Type B pancreatic cell (in vitro differentiated cells): ENCODE measurements around the gene IQSEC1. TPM values are rescaled to one million over a fixed set of nuclear protein-coding genes. Genes with fewer than 3 reads are reported as not detected.

Source experiments
- DNase-seq: peaks from one replicate; pipeline ENCODE4 v3.0.0; 2021; ENCODE audit warnings: mixed read lengths; ENCODE audit not compliant: unreplicated experiment; ENCODE audit errors: extremely low spot score
- H3K27ac Mint-ChIP-seq: 2 replicates; pipeline ENCODE4 v1.8.0; 2021; ENCODE audit warnings: mild to moderate bottlenecking, mixed read lengths
- H3K27me3 Mint-ChIP-seq: 2 replicates; pipeline ENCODE4 v1.8.0; 2021; ENCODE audit warnings: mixed read lengths
- H3K36me3 Mint-ChIP-seq: 2 replicates; pipeline ENCODE4 v1.8.0; 2021; ENCODE audit warnings: mixed read lengths
- H3K4me1 Mint-ChIP-seq: one replicate; pipeline ENCODE4 v1.8.0; 2021; ENCODE audit warnings: mixed read lengths; ENCODE audit not compliant: unreplicated experiment
- H3K4me3 Mint-ChIP-seq: 2 replicates; pipeline ENCODE4 v1.8.0; 2021; ENCODE audit warnings: mild to moderate bottlenecking, mixed read lengths
- H3K9me3 Mint-ChIP-seq: 2 replicates; pipeline ENCODE4 v1.8.0; 2021; ENCODE audit warnings: mixed read lengths
- total RNA-seq: library from RNA; stranded (reverse); gene quantifications from 2 replicates; pipeline ENCODE4 v1.2.1, GENCODE V29; 2021; ENCODE audit warnings: low replicate concordance
- TF ChIP-seq, protein P1 (sequence below): fragments of 200-600 bp; sonication (generic); conservative IDR thresholded peaks from 2 replicates; pipeline ENCODE4 v1.5.0; 2021; ENCODE audit warnings: antibody characterized with exemption, mild to moderate bottlenecking

Gene IQSEC1
- total RNA-seq, 1 donor from 2014 or later = 33.1 TPM

DNA sequence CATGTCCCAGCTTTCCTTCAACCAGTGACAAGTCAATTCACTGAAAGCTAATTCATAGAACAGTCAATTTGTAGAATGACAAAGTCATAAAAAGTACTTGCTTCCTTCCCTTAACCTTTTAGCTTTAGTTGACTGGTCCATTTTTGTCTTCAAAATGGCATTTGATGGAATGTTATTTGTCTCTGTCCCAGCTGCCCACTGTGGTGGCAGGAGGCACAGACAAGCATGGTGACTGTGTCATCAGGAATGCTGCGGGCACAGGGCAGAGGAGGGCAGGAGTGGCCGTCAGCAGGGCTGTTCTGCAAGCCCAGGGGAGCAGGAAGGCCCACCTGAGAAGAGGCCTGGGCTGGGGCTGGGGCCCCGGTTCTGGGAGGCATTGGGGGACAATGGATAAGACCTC lies 10.0 kb downstream of the IQSEC1 start:
- no peaks in the 10 kb centered on the region for H3K27me3 Mint-ChIP-seq
- TF ChIP-seq, protein P1, sequence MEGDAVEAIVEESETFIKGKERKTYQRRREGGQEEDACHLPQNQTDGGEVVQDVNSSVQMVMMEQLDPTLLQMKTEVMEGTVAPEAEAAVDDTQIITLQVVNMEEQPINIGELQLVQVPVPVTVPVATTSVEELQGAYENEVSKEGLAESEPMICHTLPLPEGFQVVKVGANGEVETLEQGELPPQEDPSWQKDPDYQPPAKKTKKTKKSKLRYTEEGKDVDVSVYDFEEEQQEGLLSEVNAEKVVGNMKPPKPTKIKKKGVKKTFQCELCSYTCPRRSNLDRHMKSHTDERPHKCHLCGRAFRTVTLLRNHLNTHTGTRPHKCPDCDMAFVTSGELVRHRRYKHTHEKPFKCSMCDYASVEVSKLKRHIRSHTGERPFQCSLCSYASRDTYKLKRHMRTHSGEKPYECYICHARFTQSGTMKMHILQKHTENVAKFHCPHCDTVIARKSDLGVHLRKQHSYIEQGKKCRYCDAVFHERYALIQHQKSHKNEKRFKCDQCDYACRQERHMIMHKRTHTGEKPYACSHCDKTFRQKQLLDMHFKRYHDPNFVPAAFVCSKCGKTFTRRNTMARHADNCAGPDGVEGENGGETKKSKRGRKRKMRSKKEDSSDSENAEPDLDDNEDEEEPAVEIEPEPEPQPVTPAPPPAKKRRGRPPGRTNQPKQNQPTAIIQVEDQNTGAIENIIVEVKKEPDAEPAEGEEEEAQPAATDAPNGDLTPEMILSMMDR = no peak
- H3K27ac Mint-ChIP-seq = no peak overlapping the region
- no peaks in the 10 kb centered on the region for H3K4me1 Mint-ChIP-seq
- no peak for DNase-seq
- no peak overlapping the region for H3K4me3 Mint-ChIP-seq
- H3K36me3 Mint-ChIP-seq = no peaks in the 10 kb centered on the region
- no peaks in the 10 kb centered on the region for H3K9me3 Mint-ChIP-seq

DNA sequence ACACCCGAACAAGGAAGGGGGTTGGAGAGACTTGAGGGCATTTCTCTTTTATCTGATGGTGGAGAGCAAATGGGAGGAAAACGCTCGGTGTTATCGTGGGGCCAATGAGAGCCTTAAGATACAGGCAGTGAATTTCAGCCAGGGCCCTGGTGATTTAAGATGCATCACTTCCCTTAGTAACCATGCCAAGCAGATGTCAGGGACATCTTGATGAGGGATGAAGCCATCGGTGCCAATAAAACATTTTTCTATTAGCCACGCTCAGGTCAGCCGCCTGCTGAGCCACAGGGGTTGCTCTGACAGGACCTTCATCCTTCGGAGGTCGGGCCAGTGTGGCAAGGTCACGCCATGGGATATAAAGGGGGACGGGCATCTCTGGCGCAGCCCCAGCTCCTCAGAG lies 10.6 kb downstream of the IQSEC1 start:
- DNase-seq = no peak
- Mint-ChIP-seq H3K36me3 (no peaks in the 10 kb centered on the region), H3K4me3 (no peak overlapping the region), H3K27ac (no peak overlapping the region), H3K4me1 (peaks cover 3% of the 10 kb centered on the region), H3K27me3 (no peaks in the 10 kb centered on the region), H3K9me3 (no peaks in the 10 kb centered on the region)
- TF ChIP-seq, protein P1 = no peak

DNA sequence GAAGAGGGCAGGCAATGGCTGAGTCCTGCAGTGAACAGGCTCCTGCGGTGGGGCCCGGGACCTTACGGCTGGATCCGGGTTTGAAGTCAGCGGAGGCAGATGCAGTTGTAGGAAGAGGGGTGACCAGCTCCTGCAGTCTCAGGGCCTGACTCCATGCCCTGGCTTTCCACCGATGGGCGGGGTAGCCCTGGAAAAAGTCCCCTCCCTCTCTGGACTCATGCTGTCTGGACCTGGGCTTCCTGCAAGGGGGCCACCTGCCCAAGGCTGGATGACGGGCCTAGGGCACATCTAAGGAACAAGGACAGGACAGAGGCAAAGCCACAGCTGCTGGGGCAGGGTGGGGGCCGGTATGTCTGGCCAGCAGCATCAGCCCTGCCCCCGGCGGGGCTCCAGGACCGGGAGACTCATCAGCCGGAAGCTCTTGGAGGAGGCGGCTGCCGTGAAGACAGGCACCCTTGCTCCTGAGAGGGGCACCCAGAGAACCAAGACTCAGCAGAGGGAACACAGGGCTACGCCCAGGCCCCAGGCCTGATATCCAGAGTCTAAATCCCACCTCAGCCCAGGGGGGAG lies 12.8 kb downstream of the IQSEC1 start:
- DNase-seq = no peak
- no peaks in the 10 kb centered on the region for H3K9me3 Mint-ChIP-seq
- no peaks in the 10 kb centered on the region for H3K27me3 Mint-ChIP-seq
- H3K4me1 Mint-ChIP-seq = peaks cover 8% of the 10 kb centered on the region
- H3K36me3 Mint-ChIP-seq = no peaks in the 10 kb centered on the region
- TF ChIP-seq, protein P1 = no peak
- H3K27ac Mint-ChIP-seq = no peak overlapping the region
- H3K4me3 Mint-ChIP-seq = no peak overlapping the region

DNA sequence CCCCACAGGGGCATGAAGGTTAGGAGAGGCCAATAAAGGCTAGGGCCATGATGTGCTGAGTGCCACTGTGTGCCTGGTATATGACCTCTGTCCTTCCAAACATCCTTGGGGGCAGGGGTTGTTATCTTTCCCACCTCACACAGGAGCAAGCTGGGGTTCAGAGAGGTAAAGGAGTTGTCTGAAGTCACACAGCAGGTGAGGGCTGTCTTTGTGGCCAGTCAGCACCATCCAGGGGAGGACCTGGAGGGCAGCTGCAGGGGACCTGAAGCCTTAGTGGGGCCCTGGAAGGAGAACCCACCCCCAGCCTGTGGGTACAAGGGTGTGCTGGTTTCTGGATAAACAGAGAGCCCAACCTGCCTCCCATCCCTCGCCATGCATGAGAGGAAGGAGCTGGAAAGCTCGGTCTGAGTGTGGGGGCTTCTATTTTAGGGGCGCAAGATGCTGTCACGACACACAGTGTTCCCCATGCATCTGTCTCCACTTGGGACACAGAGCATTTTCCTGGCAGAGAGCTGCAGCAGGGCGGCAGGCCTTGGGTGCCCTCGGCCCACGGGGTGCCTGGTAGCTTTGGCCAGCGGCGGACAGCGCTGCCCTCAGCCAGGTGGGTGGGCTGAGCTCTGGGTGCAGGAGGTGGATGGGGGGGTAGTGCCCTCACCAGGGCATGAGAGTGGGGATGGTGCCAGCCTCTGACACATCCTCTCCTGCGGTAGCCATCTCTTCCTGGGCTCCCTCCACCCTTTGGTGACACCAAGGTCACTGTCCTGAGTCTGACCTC lies 14.7 kb downstream of the IQSEC1 start:
- DNase-seq = no peak
- peaks cover 8% of the 10 kb centered on the region for H3K4me1 Mint-ChIP-seq
- no peaks in the 10 kb centered on the region for H3K9me3 Mint-ChIP-seq
- no peak overlapping the region for H3K27ac Mint-ChIP-seq
- TF ChIP-seq, protein P1 = no peak
- no peaks in the 10 kb centered on the region for H3K36me3 Mint-ChIP-seq
- no peak overlapping the region for H3K4me3 Mint-ChIP-seq
- H3K27me3 Mint-ChIP-seq = no peaks in the 10 kb centered on the region

DNA sequence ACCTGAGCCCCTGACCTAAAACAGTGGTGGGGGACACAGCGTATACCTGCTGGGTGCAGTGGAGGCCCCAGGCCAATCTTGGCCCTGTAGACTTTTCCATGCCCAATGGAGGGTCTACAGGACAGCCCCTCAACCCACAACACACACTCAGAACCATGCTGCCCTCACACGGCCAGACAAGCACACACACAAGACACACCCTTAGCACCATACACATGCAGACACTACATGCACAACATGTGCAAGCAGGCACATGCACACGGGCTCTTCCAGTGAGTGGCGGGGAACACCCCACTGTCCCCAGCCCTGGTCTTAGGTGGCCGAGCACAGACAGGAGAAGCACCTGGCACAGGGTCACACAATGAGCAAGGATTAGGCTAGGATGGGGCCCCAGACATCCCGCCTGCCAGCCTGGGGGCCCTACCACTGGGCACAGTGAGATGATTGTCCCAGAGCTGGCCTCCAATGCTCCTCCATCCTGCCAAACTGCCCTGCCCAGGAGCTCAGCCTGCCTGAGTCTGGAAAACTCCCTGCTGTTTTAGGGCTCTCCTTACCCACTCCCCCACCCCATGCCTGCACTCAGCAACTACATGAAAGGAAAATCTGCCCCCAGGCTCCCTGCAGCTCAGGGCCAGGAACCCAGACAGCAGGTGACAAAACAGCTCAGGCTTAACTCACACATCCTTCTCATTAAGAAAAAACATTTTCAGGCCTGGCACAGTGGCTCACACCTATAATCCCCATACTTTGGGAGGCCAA lies 15.8 kb downstream of the IQSEC1 start:
- H3K36me3 Mint-ChIP-seq = no peaks in the 10 kb centered on the region
- TF ChIP-seq, protein P1 = no peak
- H3K27ac Mint-ChIP-seq = no peak overlapping the region
- peaks cover 8% of the 10 kb centered on the region for H3K4me1 Mint-ChIP-seq
- no peak for DNase-seq
- no peak overlapping the region for H3K4me3 Mint-ChIP-seq
- H3K27me3 Mint-ChIP-seq = no peaks in the 10 kb centered on the region
- H3K9me3 Mint-ChIP-seq = no peaks in the 10 kb centered on the region
